Coronary artery (tissue), 2 donors: ENCODE results near the gene ZNF625.

Source experiments
- DNase-seq: peaks from one replicate; pipeline ENCODE4 v3.0.0-alpha.2; 2017; ENCODE audit warnings: low spot score
- H3K27ac ChIP-seq, 2 donors: fragments of 200-600 bp; sonication (generic); one replicate each; pipeline ENCODE4 v1.5.1; 2016 to 2019
- H3K4me3 ChIP-seq: fragments of 200-600 bp; sonication (generic); 2 replicates; pipeline ENCODE4 v1.5.1; 2016; ENCODE audit warnings: mild to moderate bottlenecking, moderate library complexity
- TF ChIP-seq, protein P1 (sequence below): fragments of 200-600 bp; sonication (generic); IDR thresholded peaks from one replicate; pipeline ENCODE4 v1.5.1; 2019; ENCODE audit warnings: antibody characterized with exemption

ZNF625 gene

DNA sequence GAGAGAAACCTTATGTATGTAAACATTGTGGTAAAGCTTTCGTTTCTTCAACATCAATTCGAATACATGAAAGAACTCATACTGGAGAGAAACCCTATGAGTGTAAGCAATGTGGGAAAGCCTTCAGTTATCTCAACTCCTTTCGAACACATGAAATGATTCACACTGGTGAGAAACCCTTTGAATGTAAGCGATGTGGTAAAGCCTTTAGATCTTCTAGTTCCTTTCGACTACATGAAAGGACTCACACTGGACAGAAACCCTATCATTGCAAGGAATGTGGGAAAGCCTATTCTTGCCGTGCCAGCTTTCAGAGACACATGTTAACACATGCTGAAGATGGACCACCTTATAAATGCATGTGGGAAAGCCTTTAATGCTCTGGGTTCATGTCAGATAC, 31.1 kb upstream of the ZNF625 start:
- Histone ChIP-seq H3K4me3 (peak overlapping the region; percentile 13), H3K27ac (no peak overlapping the region)
- DNase-seq = no peak
- TF ChIP-seq, protein P1, sequence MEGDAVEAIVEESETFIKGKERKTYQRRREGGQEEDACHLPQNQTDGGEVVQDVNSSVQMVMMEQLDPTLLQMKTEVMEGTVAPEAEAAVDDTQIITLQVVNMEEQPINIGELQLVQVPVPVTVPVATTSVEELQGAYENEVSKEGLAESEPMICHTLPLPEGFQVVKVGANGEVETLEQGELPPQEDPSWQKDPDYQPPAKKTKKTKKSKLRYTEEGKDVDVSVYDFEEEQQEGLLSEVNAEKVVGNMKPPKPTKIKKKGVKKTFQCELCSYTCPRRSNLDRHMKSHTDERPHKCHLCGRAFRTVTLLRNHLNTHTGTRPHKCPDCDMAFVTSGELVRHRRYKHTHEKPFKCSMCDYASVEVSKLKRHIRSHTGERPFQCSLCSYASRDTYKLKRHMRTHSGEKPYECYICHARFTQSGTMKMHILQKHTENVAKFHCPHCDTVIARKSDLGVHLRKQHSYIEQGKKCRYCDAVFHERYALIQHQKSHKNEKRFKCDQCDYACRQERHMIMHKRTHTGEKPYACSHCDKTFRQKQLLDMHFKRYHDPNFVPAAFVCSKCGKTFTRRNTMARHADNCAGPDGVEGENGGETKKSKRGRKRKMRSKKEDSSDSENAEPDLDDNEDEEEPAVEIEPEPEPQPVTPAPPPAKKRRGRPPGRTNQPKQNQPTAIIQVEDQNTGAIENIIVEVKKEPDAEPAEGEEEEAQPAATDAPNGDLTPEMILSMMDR = no peak

DNA sequence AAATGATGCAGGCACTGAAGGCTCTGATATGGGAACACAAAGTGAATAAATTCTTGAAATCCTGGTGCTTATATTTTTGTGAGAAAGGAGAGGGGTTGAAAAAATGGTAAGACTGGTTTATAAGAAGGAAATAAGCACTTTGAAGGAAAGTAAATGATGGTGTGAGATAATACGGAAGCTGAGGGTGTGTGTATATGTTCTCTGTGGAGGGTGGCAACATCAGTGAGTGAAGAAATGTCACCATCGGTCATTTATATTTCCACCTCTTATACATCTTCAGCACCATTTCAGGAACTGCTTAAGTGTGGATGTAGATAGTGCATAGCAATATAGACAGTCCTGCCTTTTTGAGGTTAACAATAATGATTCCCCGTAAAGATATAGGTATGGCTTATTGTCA, 23.8 kb upstream of the ZNF625 start:
- TF ChIP-seq, protein P1 = no peak
- DNase-seq = no peak
- H3K27ac ChIP-seq = no peak overlapping the region
- no peak overlapping the region for H3K4me3 ChIP-seq

DNA sequence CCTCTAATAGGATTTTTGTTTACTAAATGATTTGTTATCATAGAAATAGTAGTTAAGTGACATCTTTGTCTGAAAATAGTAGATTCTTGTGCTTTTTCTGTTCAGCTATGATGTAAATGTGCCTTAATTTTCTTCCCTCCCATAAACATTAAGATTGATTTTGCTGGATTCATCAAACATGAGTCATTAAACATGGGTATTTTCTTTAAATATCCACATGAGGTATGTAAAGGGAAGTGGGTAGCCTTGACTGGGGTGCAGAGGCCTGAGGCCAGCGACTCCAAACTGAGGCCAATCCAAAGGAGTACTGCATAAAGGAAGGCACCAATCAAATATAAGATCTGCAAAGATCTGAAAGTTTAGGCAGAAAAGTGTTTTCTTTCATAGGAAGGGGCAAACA, 10.1 kb upstream of the ZNF625 start:
- TF ChIP-seq, protein P1 = no peak
- peak overlapping the region in 1 of 2 donors; percentile 7 for H3K27ac ChIP-seq
- H3K4me3 ChIP-seq = no peak overlapping the region
- no peak for DNase-seq

DNA sequence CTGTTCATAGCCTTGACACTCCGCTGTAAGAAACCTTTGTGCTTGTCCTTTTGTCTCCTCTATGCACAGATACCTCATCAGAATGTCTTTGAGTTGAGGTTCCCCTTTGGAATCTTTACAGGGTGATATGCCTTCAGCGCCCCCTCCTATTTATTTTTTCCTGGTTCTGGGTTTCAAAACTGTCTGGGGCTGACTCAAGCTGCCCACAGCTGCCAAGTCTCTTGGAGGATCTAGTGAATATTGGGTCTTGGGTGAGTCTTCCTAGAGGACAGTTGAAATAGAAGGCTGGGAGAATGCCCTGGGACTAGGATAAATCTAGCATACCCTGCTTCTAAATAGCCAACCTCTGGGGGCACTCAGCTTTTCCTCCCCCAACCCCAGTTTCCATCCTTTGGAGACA, 7.3 kb upstream of the ZNF625 start:
- no peak for DNase-seq
- Histone ChIP-seq H3K27ac (peak overlapping the region; percentile 94 to 98), H3K4me3 (peak overlapping the region; percentile 88)
- TF ChIP-seq, protein P1 = no peak

DNA sequence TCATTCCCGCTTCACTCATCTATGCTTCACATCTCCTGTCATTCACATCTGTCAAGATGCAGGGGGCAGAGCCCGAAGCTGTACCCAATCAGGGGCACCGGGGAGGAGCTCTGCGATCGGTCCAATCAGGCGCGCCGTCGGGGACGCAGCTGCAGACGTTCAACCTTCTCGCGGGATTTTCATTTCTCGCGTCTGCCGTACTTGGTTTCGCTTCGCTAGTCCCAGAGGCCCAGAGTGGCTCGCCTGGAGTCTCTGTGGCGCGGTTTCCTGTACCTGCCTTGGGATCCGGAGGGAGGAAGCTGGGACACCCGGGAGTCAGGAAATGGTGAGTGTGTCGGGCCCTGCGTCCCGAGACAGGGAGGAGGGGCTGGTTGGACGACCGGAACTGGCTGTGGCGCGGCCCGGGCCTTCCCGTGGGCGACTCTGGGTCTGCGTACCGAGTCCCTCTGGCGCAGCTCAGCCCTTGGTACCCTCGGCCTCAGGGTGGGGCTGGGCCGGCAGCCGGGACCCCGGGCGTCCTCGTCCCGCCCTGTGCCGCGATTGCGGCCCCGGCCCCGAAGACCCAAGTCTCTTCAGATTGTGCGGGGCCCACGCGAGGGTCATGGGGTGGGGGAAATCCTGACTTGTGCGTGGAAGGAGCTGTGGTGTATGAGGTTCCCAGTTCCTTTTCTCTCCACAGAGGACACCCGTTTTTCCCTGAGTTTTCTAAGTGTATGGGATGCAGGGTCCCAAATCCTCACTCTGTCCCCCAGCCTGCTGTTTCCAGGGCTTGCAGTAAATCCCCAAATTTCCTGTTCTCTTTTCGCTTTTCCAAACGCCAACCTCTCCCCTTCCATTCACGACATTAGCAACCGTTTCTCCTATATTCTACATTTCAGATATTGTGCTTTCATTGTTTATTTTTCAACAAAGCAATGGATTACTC, 6.6 kb upstream of the ZNF625 start, which contains the start of gene ZNF136:
TSS of gene ZNF136 (plus strand) at position 215 of the 925 bp plus-strand sequence. CDS start at position 323, 108 bp downstream.
- Histone ChIP-seq H3K4me3 (peak within 1 kb of the TSS; percentile 88), H3K27ac (peak within 1 kb of the TSS; percentile 94 to 98)
- DNase-seq = peak; percentile 95
- TF ChIP-seq, protein P1 = no peak

DNA sequence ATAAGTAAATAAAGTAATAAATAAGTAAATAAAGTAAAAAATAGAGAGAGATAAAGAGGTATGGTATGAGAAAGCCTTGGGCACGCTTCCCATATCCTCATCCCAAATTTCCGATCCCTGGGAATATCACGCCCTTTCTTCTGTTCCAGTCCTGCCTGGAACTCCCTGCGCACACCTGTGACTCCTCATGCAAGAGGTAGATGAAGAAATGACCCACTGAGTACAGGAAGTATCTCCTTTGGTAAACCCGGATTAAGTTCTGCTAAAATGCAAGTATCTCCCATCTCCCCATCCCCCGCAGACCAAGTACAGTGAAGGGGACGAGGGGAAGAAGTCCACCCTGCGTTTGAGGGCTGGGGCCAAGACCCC, 6.0 kb upstream of the ZNF625 start:
- TF ChIP-seq, protein P1 = no peak
- no peak for DNase-seq
- Histone ChIP-seq H3K27ac (peak overlapping the region; percentile 94 to 98), H3K4me3 (peak overlapping the region; percentile 88)
